Measurements from ENCODE around the gene DIAPH1.

DNA sequence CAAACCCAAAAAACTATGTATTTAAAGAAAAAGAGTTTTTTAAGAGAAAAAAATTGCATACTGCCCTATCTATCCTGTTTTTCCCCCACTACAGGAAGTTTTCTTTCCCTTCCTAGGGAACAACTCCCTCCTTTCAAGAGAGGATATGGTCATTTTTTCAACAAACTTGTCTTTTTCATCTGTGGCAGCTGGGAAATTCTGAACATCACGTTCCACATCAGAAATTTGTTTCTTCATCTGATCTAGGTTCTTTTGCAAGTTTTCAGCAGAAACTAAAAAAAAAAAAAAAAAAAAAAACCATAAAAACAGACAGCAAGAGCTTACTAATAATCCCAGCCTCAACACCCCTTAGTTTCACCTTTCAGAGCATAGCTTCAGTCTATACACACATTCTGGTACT lies 91.4 kb downstream of the DIAPH1 start:
- TF ChIP-seq CTCF (conservative IDR thresholded peaks at IDR 0.05) = no peak
- TF ChIP-seq ZFX (IDR thresholded peaks at IDR 0.05) = no peak

Data from C4-2B (cell line).